Erythroblast (primary cell): Measurements from ENCODE around the gene TMPRSS11A.
A peak's percentile ranks its signal among the peaks of the same experiment; 100 is the strongest.

ENCODE experiments used
- DNase-seq, 2 experiments: peaks; one replicate each; lab custom pipeline; 2025; lab: John Stamatoyannopoulos, UW
- GATA1 ChIP-seq: IDR thresholded peaks from 2 replicates; pipeline ENCODE4 v1.6.1; 2011; ENCODE audit warnings: low read depth, mild to moderate bottlenecking, control low read depth, low read length, moderate library complexity
- POLR2A ChIP-seq: IDR thresholded peaks from 2 replicates; pipeline ENCODE4 v1.6.1; 2011; ENCODE audit warnings: mild to moderate bottlenecking, low read length

The TMPRSS11A gene

DNA sequence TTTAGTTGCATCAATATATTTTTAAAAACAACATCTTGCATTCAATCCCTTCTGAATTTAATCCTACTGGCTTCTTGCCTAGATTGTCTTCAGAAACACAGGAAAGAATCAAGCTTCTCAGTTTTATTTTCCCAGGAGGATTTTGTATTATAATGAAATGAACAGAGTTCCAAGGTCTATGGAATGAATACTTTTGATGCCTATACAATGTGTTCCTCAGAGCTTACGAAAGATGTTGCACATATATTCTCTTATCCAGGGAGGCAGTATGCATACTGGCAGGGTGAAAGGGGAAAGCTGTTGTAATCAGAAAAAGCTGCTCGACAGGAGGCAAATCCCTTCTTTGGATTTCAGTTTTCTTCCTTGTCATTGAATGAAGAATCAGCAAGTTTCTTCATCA is 88.3 kb downstream of the TMPRSS11A start:
- no peak for DNase-seq
- TF ChIP-seq POLR2A: no peak
- TF ChIP-seq GATA1: no peak

DNA sequence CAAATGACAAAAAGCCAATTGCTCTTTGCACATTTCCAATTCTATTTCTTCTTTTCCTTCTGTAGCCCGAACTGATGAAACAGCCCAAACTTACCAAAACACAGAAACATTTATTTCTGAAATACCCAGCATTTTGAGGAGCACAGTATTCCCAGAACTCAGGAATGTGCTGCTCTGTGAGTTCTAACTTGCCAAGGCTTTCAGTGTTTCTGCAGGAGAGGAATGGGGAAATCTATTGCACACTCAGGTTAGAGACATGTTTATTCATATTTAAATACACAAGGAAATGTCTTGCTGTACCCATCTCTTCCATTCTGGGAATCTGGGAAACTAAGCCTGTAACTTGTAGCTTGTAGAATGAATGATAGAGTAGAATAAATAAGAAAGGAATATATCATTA is 90.2 kb downstream of the TMPRSS11A start:
- no peak for TF ChIP-seq POLR2A
- no peak for TF ChIP-seq GATA1

DNA sequence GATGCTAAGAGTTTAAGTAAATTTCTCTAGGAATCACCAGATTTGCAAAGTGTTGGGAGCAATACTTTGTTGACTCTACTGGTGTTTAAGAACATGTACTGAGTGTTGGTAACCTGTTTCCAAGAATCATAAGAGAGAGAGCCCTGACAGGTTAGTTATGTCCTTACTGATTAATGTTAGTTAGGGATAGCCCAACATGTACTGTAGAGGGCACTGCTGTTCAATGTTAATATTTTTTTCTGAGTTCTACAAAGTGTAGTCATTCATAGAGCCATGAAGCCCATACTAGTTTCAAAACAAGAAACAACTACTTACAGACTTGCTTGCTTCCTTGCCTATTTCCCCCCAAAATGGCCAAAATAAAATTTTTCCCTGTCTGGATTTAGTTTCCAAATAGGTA is 91.4 kb downstream of the TMPRSS11A start:
- TF ChIP-seq POLR2A (no peak), GATA1 (no peak)
- DNase-seq: peak; percentile 12 to 30

More for the DNA sequence above, 90.2 kb downstream of the TMPRSS11A start:
- no peak for DNase-seq

DNA sequence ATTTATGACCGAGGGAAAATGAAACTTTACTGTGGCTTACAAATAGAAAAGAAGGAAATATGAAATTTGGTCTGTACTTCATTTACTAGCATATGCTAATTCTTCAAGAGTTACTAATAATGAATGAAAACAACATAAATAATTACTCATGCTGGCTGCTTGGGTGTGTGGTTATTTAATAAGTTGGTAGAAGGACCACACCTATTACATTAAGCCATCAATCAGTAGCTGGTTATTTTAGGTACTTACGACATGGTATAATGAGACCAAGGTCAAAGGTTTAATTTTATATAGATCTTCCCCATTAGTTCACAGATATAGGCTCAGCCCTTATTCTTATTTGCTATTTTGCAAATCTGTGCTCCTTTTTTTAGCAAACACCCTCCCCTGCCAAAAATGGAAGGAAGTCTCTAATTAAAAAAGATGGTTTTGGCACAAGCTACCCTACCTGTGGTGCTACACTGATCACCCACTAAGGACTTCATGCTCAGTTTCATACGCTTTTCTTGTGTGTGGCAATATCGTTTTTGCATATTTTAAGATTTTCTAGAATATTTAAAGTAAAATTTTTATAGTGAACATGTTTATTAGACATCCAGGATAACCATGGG is 93.6 kb downstream of the TMPRSS11A start:
- DNase-seq: no peak
- TF ChIP-seq GATA1 (no peak), POLR2A (no peak)

DNA sequence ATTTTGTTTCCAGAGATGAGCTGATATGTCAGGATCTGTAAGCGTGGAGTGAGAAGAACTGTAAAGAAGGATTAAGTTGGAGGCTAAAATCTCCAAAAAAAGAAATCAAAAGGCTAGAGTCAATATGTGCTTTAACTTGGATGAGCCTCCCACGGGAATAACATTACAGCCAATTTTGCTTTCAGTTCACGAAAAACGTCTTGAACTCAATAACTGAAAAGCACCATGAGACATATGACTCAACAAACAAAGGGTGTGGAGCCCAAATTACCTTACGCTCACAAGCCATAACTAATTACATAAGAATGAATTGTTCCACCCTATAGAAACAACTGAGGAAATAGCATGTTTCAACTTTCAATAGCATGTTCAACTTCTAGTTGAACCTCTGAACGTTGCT is 101.8 kb downstream of the TMPRSS11A start:
- no peak for DNase-seq
- TF ChIP-seq POLR2A: no peak
